ENCODE measurements around the gene CRISP2. TPM values are rescaled to one million over a fixed set of nuclear protein-coding genes. Genes with fewer than 3 reads are reported as not detected.

Gene CRISP2
- total RNA-seq = not detected in 2 replicates

GRCh38 chr6:49713346-49713745, at the start of gene CRISP2:
Gene CRISP2, minus strand, starts transcription at chr6:49713543. Its CDS starts 4,347 bp downstream, at chr6:49709196.
- no peak for TF ChIP-seq CTCF (IDR thresholded peaks at IDR 0.05; ENCODE audit: insufficient read depth, low read depth, low read length)
- no peak within 1 kb of the TSS for H3K4me3 ChIP-seq (ENCODE audit: low read depth, low read length)
- no peak for DNase-seq (ENCODE audit: low read depth)

- TF ChIP-seq CTCF (IDR thresholded peaks at IDR 0.05; ENCODE audit: insufficient read depth, low read depth, low read length) = no peak
- H3K4me3 ChIP-seq (ENCODE audit: low read depth, low read length) = no peak within 1 kb of the TSS
- no peak for DNase-seq (ENCODE audit: low read depth)
Measured at GRCh38 chr6:49744259-49744658, 30.9 kb upstream of the CRISP2 start, which contains the start of gene CRISP3. Gene CRISP3, minus strand, starts transcription at chr6:49744388. Its CDS starts 21 bp downstream, at chr6:49744367.

GRCh38 chr6:49743429-49743828, 30.1 kb upstream of the CRISP2 start:
- H3K4me3 ChIP-seq (ENCODE audit: low read depth, low read length) = no peak overlapping the region
- DNase-seq (ENCODE audit: low read depth) = no peak
- TF ChIP-seq CTCF (IDR thresholded peaks at IDR 0.05; ENCODE audit: insufficient read depth, low read depth, low read length) = no peak

- DNase-seq (ENCODE audit: low read depth) = no peak
- no peak for TF ChIP-seq CTCF (IDR thresholded peaks at IDR 0.05; ENCODE audit: insufficient read depth, low read depth, low read length)
- no peak overlapping the region for H3K4me3 ChIP-seq (ENCODE audit: low read depth, low read length)
Measured at GRCh38 chr6:49739423-49739822, 26.1 kb upstream of the CRISP2 start.

- H3K4me3 ChIP-seq (ENCODE audit: low read depth, low read length) = no peak overlapping the region
- no peak for DNase-seq (ENCODE audit: low read depth)
- TF ChIP-seq CTCF (IDR thresholded peaks at IDR 0.05; ENCODE audit: insufficient read depth, low read depth, low read length) = no peak
Measured at GRCh38 chr6:49736017-49736508, 22.7 kb upstream of the CRISP2 start.

GRCh38 chr6:49733680-49734079, 20.3 kb upstream of the CRISP2 start:
- no peak overlapping the region for H3K4me3 ChIP-seq (ENCODE audit: low read depth, low read length)
- no peak for DNase-seq (ENCODE audit: low read depth)
- no peak for TF ChIP-seq CTCF (IDR thresholded peaks at IDR 0.05; ENCODE audit: insufficient read depth, low read depth, low read length)

- no peak for TF ChIP-seq CTCF (IDR thresholded peaks at IDR 0.05; ENCODE audit: insufficient read depth, low read depth, low read length)
- DNase-seq (ENCODE audit: low read depth) = no peak
Measured at GRCh38 chr6:49732781-49733180, 19.4 kb upstream of the CRISP2 start.

More at GRCh38 chr6:49732781-49733180, 19.4 kb upstream of the CRISP2 start:
- H3K4me3 ChIP-seq (ENCODE audit: low read depth, low read length) = no peak overlapping the region

Measured in fibroblast of villous mesenchyme (primary cell).